PC-3 (cell line): Measurements from ENCODE around the gene NR2C2AP.
"Not testable (repeated sequence)": the region's sequence is repeated elsewhere in the genome, so short reads cannot be mapped to it uniquely, and the experiment has no call there.

ENCODE experiments used
- CTCF ChIP-seq: fragments of 300-600 bp; sonication (generic); conservative IDR thresholded peaks from 2 replicates; pipeline ENCODE4 v1.5.1; 2017; ENCODE audit warnings: antibody characterized with exemption, low read depth, mild to moderate bottlenecking, low read length
- EZH2 ChIP-seq: fragments of 300-600 bp; sonication (generic); IDR thresholded peaks from one replicate; pipeline ENCODE4 v1.6.1; 2017; ENCODE audit warnings: antibody characterized with exemption, mild to moderate bottlenecking, low read length; ENCODE audit not compliant: unreplicated experiment

GRCh38 chr19:19221000-19221399 lies 17.8 kb upstream of the NR2C2AP start:
- TF ChIP-seq CTCF, EZH2: not testable (repeated sequence)
